Vagina (tissue), 2 donors: ENCODE measurements around the gene TMEM243. TPM values are rescaled to one million over a fixed set of nuclear protein-coding genes. Genes with fewer than 3 reads are reported as not detected.
A peak's percentile ranks its signal among the peaks of the same experiment; 100 is the strongest.
"Not testable (repeated sequence)": the region's sequence is repeated elsewhere in the genome, so short reads cannot be mapped to it uniquely, and the experiment has no call there.

ENCODE experiments used
- DNase-seq, 2 donors: peaks; one replicate each; pipeline ENCODE4 v3.0.0-alpha.2; 2017; ENCODE audit errors: extremely low spot score in 2 of 2
- H3K27ac ChIP-seq: fragments of 200-600 bp; sonication (generic); one replicate; pipeline ENCODE4 v1.5.1; 2019
- H3K27me3 ChIP-seq: fragments of 200-600 bp; sonication (generic); one replicate; pipeline ENCODE4 v1.5.1; 2019
- H3K36me3 ChIP-seq, 2 donors: fragments of 200-600 bp; sonication (generic); one replicate each; pipeline ENCODE4 v1.5.1; 2017 to 2019
- H3K4me1 ChIP-seq: fragments of 200-600 bp; sonication (generic); one replicate; pipeline ENCODE4 v1.5.1; 2019
- H3K4me3 ChIP-seq, 2 donors: fragments of 200-600 bp; sonication (generic); 1 replicate in 1 of 2; 2 replicates in 1 of 2; pipeline ENCODE4 v1.5.1; 2016 to 2019
- H3K9me3 ChIP-seq: fragments of 200-600 bp; sonication (generic); one replicate; pipeline ENCODE4 v1.5.1; 2019
- POLR2A ChIP-seq, 2 donors: fragments of 450-650 bp; IDR thresholded peaks; one replicate each; pipeline ENCODE4 v1.6.1; 2017; ENCODE audit warnings: antibody characterized with exemption in 2 of 2, mild to moderate bottlenecking in 2 of 2, moderate library complexity in 2 of 2
- POLR2AphosphoS5 ChIP-seq, 2 donors: sonication (generic); formaldehyde crosslinking; IDR thresholded peaks; one replicate each; pipeline ENCODE4 v1.9.0; 2017; ENCODE audit warnings: antibody characterized with exemption in 2 of 2, mild to moderate bottlenecking in 2 of 2, low read depth in 1 of 2; ENCODE audit not compliant: insufficient read depth in 1 of 2
- intact Hi-C: fragments of 100-400 bp; cut with DNase I; formaldehyde crosslinking; loops from one replicate; pipeline ENCODE4 v1.15.1; 2023
- total RNA-seq: library from RNA; depleted of rRNA; stranded (reverse); fragments of >200 nt; gene quantifications from one replicate; pipeline ENCODE4 v1.2.3, GENCODE V29; 2016
- TF ChIP-seq, protein P1 (sequence below), 3 experiments: fragments of 450-650 bp in 2 of 3; fragments of 200-600 bp in 1 of 3; sonication (generic) in 1 of 3; IDR thresholded peaks; one replicate each; pipeline ENCODE4 v1.5.1; 2017 to 2019; ENCODE audit warnings: antibody characterized with exemption in 3 of 3, mild to moderate bottlenecking in 2 of 3, moderate library complexity in 2 of 3

Gene TMEM243, protein sequence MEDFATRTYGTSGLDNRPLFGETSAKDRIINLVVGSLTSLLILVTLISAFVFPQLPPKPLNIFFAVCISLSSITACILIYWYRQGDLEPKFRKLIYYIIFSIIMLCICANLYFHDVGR
- total RNA-seq: 36.6 TPM

GRCh38 chr7:87219545-87220025 lies at the start of gene TMEM243:
Gene TMEM243, minus strand, starts transcription at chr7:87219732. Its CDS starts 229 bp downstream, at chr7:87219503.
- intact Hi-C loops: loop anchor here (10.0 kb wide), 1 partner anchor 65 kb away; the partner anchor contains the start of gene DMTF1
- Histone ChIP-seq H3K27ac (peak within 1 kb of the TSS; percentile 87), H3K4me1 (peaks cover 36% of the 10 kb centered on the region), H3K9me3 (no peaks in the 10 kb centered on the region), H3K4me3 (peak within 1 kb of the TSS; percentile 77 to 79), H3K36me3 (no peaks in the 10 kb centered on the region), H3K27me3 (no peaks in the 10 kb centered on the region)
- DNase-seq: no peak
- TF ChIP-seq POLR2A (IDR thresholded peaks at IDR 0.05) (peak in 1 of 2 donors; percentile 52), POLR2AphosphoS5 (IDR thresholded peaks at IDR 0.05; ENCODE audit: insufficient read depth in 1 of 2, low read depth in 1 of 2) (peak in 1 of 2 donors; percentile 81)
- TF ChIP-seq, protein P1, sequence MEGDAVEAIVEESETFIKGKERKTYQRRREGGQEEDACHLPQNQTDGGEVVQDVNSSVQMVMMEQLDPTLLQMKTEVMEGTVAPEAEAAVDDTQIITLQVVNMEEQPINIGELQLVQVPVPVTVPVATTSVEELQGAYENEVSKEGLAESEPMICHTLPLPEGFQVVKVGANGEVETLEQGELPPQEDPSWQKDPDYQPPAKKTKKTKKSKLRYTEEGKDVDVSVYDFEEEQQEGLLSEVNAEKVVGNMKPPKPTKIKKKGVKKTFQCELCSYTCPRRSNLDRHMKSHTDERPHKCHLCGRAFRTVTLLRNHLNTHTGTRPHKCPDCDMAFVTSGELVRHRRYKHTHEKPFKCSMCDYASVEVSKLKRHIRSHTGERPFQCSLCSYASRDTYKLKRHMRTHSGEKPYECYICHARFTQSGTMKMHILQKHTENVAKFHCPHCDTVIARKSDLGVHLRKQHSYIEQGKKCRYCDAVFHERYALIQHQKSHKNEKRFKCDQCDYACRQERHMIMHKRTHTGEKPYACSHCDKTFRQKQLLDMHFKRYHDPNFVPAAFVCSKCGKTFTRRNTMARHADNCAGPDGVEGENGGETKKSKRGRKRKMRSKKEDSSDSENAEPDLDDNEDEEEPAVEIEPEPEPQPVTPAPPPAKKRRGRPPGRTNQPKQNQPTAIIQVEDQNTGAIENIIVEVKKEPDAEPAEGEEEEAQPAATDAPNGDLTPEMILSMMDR (IDR thresholded peaks at IDR 0.05): no peak

GRCh38 chr7:87267239-87267900 lies 47.8 kb upstream of the TMEM243 start:
- Histone ChIP-seq H3K36me3 (no peaks in the 10 kb centered on the region), H3K9me3 (no peaks in the 10 kb centered on the region), H3K4me1 (no peaks in the 10 kb centered on the region), H3K4me3 (no peak overlapping the region), H3K27ac (no peak overlapping the region), H3K27me3 (no peaks in the 10 kb centered on the region)
- intact Hi-C loops: no loop called here
- DNase-seq: no peak
- TF ChIP-seq POLR2AphosphoS5 (IDR thresholded peaks at IDR 0.05; ENCODE audit: insufficient read depth in 1 of 2, low read depth in 1 of 2) (no peak), POLR2A (IDR thresholded peaks at IDR 0.05) (no peak)
- TF ChIP-seq, protein P1 (IDR thresholded peaks at IDR 0.05): no peak

DNA sequence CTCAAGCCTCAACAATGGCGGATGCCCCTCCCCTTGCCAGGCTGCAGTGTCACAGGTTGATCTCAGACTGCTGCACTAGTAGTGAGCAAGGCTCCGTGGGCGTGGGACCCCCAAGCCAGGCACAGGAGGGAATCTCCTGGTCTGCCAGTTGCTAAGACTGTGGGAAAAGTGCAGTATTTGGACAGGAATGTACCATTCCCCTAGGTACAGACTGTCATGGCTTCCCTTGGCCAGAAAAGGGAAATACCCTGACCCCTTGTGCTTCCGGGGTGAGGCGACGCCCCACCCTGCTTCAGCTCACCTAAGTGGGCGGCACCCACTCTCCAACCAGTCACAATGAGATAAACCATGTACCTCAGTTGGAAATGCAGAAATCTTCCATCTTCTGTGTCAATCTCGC lies 44.0 kb upstream of the TMEM243 start:
- no peaks in the 10 kb centered on the region for H3K27me3 ChIP-seq
- H3K4me1 ChIP-seq: no peaks in the 10 kb centered on the region
- H3K9me3 ChIP-seq: no peaks in the 10 kb centered on the region
- TF ChIP-seq POLR2A (IDR thresholded peaks at IDR 0.05) (no peak), POLR2AphosphoS5 (IDR thresholded peaks at IDR 0.05; ENCODE audit: insufficient read depth in 1 of 2, low read depth in 1 of 2) (no peak)
- TF ChIP-seq, protein P1 (IDR thresholded peaks at IDR 0.05): no peak
- no peaks in the 10 kb centered on the region for H3K36me3 ChIP-seq
- H3K4me3 ChIP-seq: no peak overlapping the region
- intact Hi-C loops: no loop called here
- no peak for DNase-seq
- no peak overlapping the region for H3K27ac ChIP-seq

GRCh38 chr7:87253589-87254087 lies 34.1 kb upstream of the TMEM243 start:
- H3K4me1 ChIP-seq: no peaks in the 10 kb centered on the region
- H3K27me3 ChIP-seq: no peaks in the 10 kb centered on the region
- H3K9me3 ChIP-seq: no peaks in the 10 kb centered on the region
- no peak for DNase-seq
- TF ChIP-seq POLR2A (IDR thresholded peaks at IDR 0.05): no peak
- TF ChIP-seq, protein P1 (IDR thresholded peaks at IDR 0.05): no peak
- TF ChIP-seq POLR2AphosphoS5 (IDR thresholded peaks at IDR 0.05; ENCODE audit: insufficient read depth in 1 of 2, low read depth in 1 of 2): no peak
- no peaks in the 10 kb centered on the region for H3K36me3 ChIP-seq
- intact Hi-C loops: no loop called here
- no peak overlapping the region for H3K4me3 ChIP-seq
- no peak overlapping the region for H3K27ac ChIP-seq

GRCh38 chr7:87245671-87246070 lies 26.1 kb upstream of the TMEM243 start:
- not testable (repeated sequence) for H3K4me1 ChIP-seq, H3K36me3 ChIP-seq, H3K9me3 ChIP-seq, H3K4me3 ChIP-seq, H3K27me3 ChIP-seq, H3K27ac ChIP-seq, DNase-seq
- intact Hi-C loops: loop anchor here (10.0 kb wide), 1 partner anchor 109 kb away; no protein-coding TSS in a partner anchor

GRCh38 chr7:87238464-87239051 lies 19.0 kb upstream of the TMEM243 start:
- intact Hi-C loops: loop anchor here (10.0 kb wide), 1 partner anchor 304 kb away; no protein-coding TSS in a partner anchor
- not testable (repeated sequence) for H3K36me3 ChIP-seq, H3K4me1 ChIP-seq, H3K4me3 ChIP-seq, H3K27me3 ChIP-seq, H3K27ac ChIP-seq, H3K9me3 ChIP-seq, DNase-seq
